MM.1S (cell line): ENCODE results near the gene FHOD1.

Source experiments
- DNase-seq: peaks from one replicate; pipeline ENCODE4 v3.0.0-alpha.2; 2015
- H2AFZ ChIP-seq: fragments of 300-600 bp; sonication (generic); 2 replicates; pipeline ENCODE4 v1.6.0; 2016; ENCODE audit warnings: antibody characterized with exemption, low read length
- H3F3A ChIP-seq: fragments of 300-600 bp; sonication (generic); 2 replicates; pipeline ENCODE4 v1.6.1; 2016; ENCODE audit warnings: mild to moderate bottlenecking, antibody characterized with exemption, low read length, moderate library complexity, mixed read lengths; ENCODE audit not compliant: insufficient read depth
- H3K27ac ChIP-seq: fragments of 300-600 bp; sonication (generic); 2 replicates; pipeline ENCODE4 v1.5.1; 2016; ENCODE audit warnings: mild to moderate bottlenecking, low read length
- H3K27me3 ChIP-seq: fragments of 300-600 bp; sonication (generic); replicated peaks from 2 replicates; pipeline ENCODE4 v1.6.0; 2016; ENCODE audit warnings: low read length; ENCODE audit not compliant: insufficient read depth
- H3K36me3 ChIP-seq: fragments of 300-600 bp; sonication (generic); replicated peaks from 2 replicates; pipeline ENCODE4 v1.6.1; 2016; ENCODE audit warnings: mild to moderate bottlenecking, low read length, mixed read lengths; ENCODE audit not compliant: insufficient read depth
- H3K4me1 ChIP-seq: fragments of 300-600 bp; sonication (generic); 2 replicates; pipeline ENCODE4 v1.6.1; 2016; ENCODE audit warnings: low read length, mixed read lengths
- H3K4me2 ChIP-seq: fragments of 300-600 bp; sonication (generic); 2 replicates; pipeline ENCODE4 v1.6.0; 2016; ENCODE audit warnings: low read depth, low read length
- H3K4me3 ChIP-seq: fragments of 300-600 bp; sonication (generic); 2 replicates; pipeline ENCODE4 v1.5.1; 2016; ENCODE audit warnings: low read length, mixed read lengths
- H3K79me2 ChIP-seq: fragments of 300-600 bp; sonication (generic); 2 replicates; pipeline ENCODE4 v1.6.1; 2016; ENCODE audit warnings: mixed run types, low read length, mixed read lengths
- H3K9ac ChIP-seq: fragments of 300-600 bp; sonication (generic); 2 replicates; pipeline ENCODE4 v1.6.1; 2016; ENCODE audit warnings: low read length, mixed read lengths
- H3K9me2 ChIP-seq: fragments of 300-600 bp; sonication (generic); replicated peaks from 2 replicates; pipeline ENCODE4 v1.6.1; 2016; ENCODE audit warnings: mild to moderate bottlenecking, low read length, mixed read lengths; ENCODE audit not compliant: insufficient read depth
- H3K9me3 ChIP-seq: fragments of 300-600 bp; sonication (generic); replicated peaks from 2 replicates; pipeline ENCODE4 v1.6.1; 2016; ENCODE audit warnings: mild to moderate bottlenecking, low read length, mixed read lengths; ENCODE audit not compliant: insufficient read depth
- H4K20me1 ChIP-seq: fragments of 300-600 bp; sonication (generic); 2 replicates; pipeline ENCODE4 v1.6.1; 2016; ENCODE audit warnings: mild to moderate bottlenecking, low read length, moderate library complexity, mixed read lengths; ENCODE audit not compliant: insufficient read depth
- EZH2 ChIP-seq: fragments of 300-600 bp; sonication (generic); optimal IDR thresholded peaks from 2 replicates; pipeline ENCODE3; 2017; ENCODE audit warnings: low read depth, mild to moderate bottlenecking, antibody characterized with exemption, low read length, mixed read lengths
- EZH2phosphoT487 ChIP-seq: fragments of 300-600 bp; sonication (generic); IDR thresholded peaks from 2 replicates; pipeline ENCODE4 v1.6.1; 2018; ENCODE audit warnings: antibody characterized with exemption, low read length
- TF ChIP-seq, protein P1 (sequence below): fragments of 300-600 bp; sonication (generic); IDR thresholded peaks from 2 replicates; pipeline ENCODE4 v1.5.1; 2016; ENCODE audit warnings: antibody characterized with exemption, low read length, mixed read lengths

The FHOD1 gene

DNA sequence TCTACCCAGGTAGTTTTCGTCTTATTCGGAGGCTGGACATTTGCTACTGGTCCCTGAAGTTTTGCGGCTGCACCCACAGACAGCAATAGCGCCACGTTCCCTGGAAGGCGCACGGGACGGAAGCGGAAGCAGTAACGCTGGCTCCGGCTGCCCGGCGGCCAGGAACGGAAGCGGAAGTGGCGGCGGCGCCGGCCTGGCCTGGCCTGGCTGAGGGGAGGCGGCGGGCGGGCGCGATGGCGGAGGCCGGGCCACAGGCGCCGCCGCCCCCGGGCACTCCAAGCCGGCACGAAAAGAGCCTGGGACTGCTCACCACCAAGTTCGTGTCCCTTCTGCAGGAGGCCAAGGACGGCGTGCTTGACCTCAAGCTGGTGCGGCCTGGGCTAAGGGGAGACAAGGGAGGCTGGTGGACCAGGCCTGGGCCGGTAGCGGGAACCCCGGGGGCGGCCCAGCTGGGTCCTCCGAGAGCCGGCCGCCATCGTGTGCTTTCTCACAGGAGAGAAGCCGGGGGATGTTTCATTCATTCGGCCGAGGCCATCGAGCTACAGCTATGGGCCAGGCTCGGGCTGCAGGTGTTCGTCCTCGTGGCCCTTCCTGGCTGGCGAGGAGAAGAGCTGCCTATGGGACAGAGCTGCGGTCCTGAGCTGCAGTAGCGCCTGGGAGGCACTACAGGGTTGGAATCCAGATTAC, 55.1 kb downstream of the FHOD1 start, which contains the start of gene E2F4:
TSS of gene E2F4 (plus strand) at position 161 of the 687 bp plus-strand sequence. CDS start at position 234, 73 bp downstream.
- peak within 1 kb of the TSS; percentile 23; the same call in 1 of the 2 replicates for H3K27ac ChIP-seq
- peaks cover 9% of the 10 kb centered on the region; the same call in 1 of the 2 replicates for H3K4me1 ChIP-seq
- peak; percentile 94 for DNase-seq

DNA sequence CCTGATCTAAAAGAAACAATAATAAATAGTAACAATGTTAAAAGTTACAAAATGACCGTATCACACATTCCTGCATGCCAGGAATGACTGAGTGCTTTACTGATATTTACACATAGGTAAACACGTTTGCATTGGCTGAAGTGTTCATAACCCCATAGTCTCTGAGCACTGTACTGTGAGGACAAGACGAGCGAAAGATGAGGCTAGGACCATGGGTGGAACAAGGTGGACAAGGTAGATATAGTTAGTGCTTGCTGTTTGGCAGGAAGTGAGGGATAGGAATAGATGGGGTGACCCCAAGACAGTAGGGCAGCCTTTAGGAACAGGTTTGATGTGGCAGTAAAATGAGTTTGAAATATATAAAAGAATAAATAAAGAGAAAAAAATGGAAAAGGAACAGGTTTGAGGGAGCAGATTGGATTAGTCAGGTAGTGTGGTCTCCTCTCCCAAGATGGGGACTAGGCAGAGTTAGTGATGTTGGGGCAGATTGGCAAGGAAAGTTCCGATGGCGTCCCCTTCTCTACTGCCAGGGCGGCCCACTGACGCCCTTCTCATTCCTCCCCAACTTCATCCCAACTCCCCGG, 55.8 kb downstream of the FHOD1 start:
- H3K79me2 ChIP-seq: peaks cover 42% of the 10 kb centered on the region
- H3K9ac ChIP-seq: no peak overlapping the region; the same call in 1 of the 2 replicates
- H3K4me3 ChIP-seq: peak overlapping the region; percentile 40; the same call in 1 of the 2 replicates
- no peaks in the 10 kb centered on the region for H3K9me2 ChIP-seq
- H3K4me2 ChIP-seq: peak overlapping the region; percentile 45
- H3F3A ChIP-seq: no peaks in the 10 kb centered on the region
- no peaks in the 10 kb centered on the region for H4K20me1 ChIP-seq
- no peak overlapping the region for H3K27ac ChIP-seq
- TF ChIP-seq EZH2phosphoT487 (no peak), EZH2 (no peak)
- TF ChIP-seq, protein P1, sequence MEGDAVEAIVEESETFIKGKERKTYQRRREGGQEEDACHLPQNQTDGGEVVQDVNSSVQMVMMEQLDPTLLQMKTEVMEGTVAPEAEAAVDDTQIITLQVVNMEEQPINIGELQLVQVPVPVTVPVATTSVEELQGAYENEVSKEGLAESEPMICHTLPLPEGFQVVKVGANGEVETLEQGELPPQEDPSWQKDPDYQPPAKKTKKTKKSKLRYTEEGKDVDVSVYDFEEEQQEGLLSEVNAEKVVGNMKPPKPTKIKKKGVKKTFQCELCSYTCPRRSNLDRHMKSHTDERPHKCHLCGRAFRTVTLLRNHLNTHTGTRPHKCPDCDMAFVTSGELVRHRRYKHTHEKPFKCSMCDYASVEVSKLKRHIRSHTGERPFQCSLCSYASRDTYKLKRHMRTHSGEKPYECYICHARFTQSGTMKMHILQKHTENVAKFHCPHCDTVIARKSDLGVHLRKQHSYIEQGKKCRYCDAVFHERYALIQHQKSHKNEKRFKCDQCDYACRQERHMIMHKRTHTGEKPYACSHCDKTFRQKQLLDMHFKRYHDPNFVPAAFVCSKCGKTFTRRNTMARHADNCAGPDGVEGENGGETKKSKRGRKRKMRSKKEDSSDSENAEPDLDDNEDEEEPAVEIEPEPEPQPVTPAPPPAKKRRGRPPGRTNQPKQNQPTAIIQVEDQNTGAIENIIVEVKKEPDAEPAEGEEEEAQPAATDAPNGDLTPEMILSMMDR: no peak
- H2AFZ ChIP-seq: peak overlapping the region; percentile 54
- peaks cover 10% of the 10 kb centered on the region; the same call in 1 of the 2 replicates for H3K36me3 ChIP-seq
- no peak for DNase-seq
- H3K9me3 ChIP-seq: no peaks in the 10 kb centered on the region
- peaks cover 9% of the 10 kb centered on the region; the same call in 1 of the 2 replicates for H3K4me1 ChIP-seq
- H3K27me3 ChIP-seq: peaks cover 5% of the 10 kb centered on the region; the same call in 1 of the 2 replicates

More for the DNA sequence above, 55.1 kb downstream of the FHOD1 start, which contains the start of gene E2F4:
- Histone ChIP-seq H3K4me3 (peak within 1 kb of the TSS; percentile 99), H3K9me3 (no peaks in the 10 kb centered on the region), H3K27me3 (no peaks in the 10 kb centered on the region; the same call in 1 of the 2 replicates), H2AFZ (peak within 1 kb of the TSS; percentile 54), H3F3A (no peaks in the 10 kb centered on the region), H3K4me2 (peak within 1 kb of the TSS; percentile 97), H3K9me2 (no peaks in the 10 kb centered on the region), H4K20me1 (no peaks in the 10 kb centered on the region), H3K79me2 (peaks cover 43% of the 10 kb centered on the region), H3K36me3 (peaks cover 16% of the 10 kb centered on the region; the same call in 1 of the 2 replicates), H3K9ac (peak within 1 kb of the TSS; percentile 94)
- TF ChIP-seq EZH2phosphoT487 (no peak), EZH2 (no peak)
- TF ChIP-seq, protein P1: no peak

DNA sequence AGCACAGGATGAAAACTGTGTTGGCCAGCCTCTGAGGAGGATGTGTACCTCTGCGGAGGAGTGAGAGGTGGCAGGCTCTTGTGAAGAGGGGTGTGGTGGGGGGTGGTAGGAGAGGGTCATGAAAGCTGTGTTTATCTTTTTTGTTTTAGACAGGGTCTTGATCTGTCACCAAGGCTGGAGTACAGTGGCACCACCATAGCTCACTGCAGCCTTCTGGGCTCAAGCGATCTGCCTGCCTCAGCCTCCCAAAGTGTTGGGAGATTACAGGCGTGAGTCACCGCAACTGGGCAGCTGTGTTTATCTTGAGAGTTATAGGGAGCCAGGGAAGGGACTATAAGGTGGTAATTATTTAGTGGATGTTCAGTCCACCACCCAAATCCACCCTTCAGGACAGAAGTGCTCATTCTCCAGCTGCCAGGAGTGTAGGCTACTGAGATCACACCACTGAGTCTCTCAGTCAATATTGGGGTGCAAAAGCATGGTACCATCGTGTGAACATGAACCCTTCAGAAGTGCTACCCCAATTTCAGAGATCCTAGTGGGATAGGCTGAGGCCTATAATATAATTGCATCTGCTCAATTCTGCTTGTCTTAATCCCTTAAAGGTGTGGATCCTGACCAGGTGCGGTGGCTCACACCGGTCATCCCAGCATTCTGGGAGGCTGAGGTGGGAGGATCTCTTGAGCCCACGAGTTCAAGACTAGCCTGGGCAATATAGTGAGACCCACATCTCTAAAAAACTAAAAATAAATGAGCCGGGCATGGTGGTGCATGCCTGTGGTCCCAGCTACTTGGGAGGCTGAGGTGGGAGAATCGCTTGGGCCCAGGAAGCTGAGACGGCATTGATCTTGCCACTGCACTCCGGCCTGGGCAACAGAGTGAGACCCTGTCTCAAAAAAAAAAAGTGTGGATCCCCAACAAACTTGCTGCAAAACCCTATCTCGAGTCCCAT, 56.6 kb downstream of the FHOD1 start:
- DNase-seq: no peak
- no peak overlapping the region for H3K4me2 ChIP-seq
- no peak overlapping the region for H3K4me3 ChIP-seq
- TF ChIP-seq, protein P1: no peak
- TF ChIP-seq EZH2 (no peak), EZH2phosphoT487 (no peak)
- no peak overlapping the region for H3K9ac ChIP-seq
- no peaks in the 10 kb centered on the region for H4K20me1 ChIP-seq
- H3K9me3 ChIP-seq: no peaks in the 10 kb centered on the region
- H3K4me1 ChIP-seq: peaks cover 9% of the 10 kb centered on the region; the same call in 1 of the 2 replicates
- H3K36me3 ChIP-seq: peaks cover 5% of the 10 kb centered on the region; the same call in 1 of the 2 replicates
- H3F3A ChIP-seq: no peaks in the 10 kb centered on the region
- no peaks in the 10 kb centered on the region for H3K9me2 ChIP-seq
- no peak overlapping the region for H3K27ac ChIP-seq
- peak overlapping the region; percentile 54; the same call in 1 of the 2 replicates for H2AFZ ChIP-seq
- peaks cover 13% of the 10 kb centered on the region for H3K27me3 ChIP-seq
- peaks cover 36% of the 10 kb centered on the region for H3K79me2 ChIP-seq
